Breast epithelium (tissue), 4 donors: Measurements from ENCODE around the gene CD2BP2. TPM values are rescaled to one million over a fixed set of nuclear protein-coding genes. Genes with fewer than 3 reads are reported as not detected.

ENCODE experiments used
- DNase-seq, 2 donors: peaks; one replicate each; pipeline ENCODE4 v3.0.0-alpha.2; 2019; ENCODE audit warnings: low spot score in 2 of 2
- H3K27ac ChIP-seq, 2 donors: fragments of 200-600 bp; sonication (generic) in 1 of 2; one replicate each; pipeline ENCODE4 v1.5.1; 2016 to 2019; ENCODE audit warnings: mild to moderate bottlenecking in 1 of 2
- H3K27me3 ChIP-seq, 2 donors: fragments of 200-600 bp; sonication (generic) in 1 of 2; one replicate each; pipeline versions ENCODE4 v1.5.1 to v1.6.0; 2017 to 2019; ENCODE audit warnings: control low read depth in 1 of 2, mild to moderate bottlenecking in 1 of 2
- H3K36me3 ChIP-seq: fragments of 200-600 bp; one replicate; pipeline ENCODE4 v1.5.1; 2019
- H3K4me1 ChIP-seq, 2 donors: fragments of 200-600 bp; sonication (generic); one replicate each; pipeline ENCODE4 v1.5.1; 2016 to 2019; ENCODE audit warnings: control low read depth in 1 of 2
- H3K4me3 ChIP-seq, 3 donors: fragments of 200-600 bp; sonication (generic); 1 replicate in 2 of 3; 2 replicates in 1 of 3; pipeline ENCODE4 v1.5.1; 2016 to 2019; ENCODE audit warnings: mild to moderate bottlenecking in 3 of 3, moderate library complexity in 2 of 3
- H3K9me3 ChIP-seq, 2 donors: fragments of 200-600 bp; sonication (generic) in 1 of 2; one replicate each; pipeline ENCODE4 v1.5.1; 2016 to 2019; ENCODE audit warnings: control low read depth in 1 of 2
- POLR2A ChIP-seq: fragments of 450-650 bp; IDR thresholded peaks from one replicate; pipeline ENCODE4 v1.6.1; 2016; ENCODE audit warnings: antibody characterized with exemption, mild to moderate bottlenecking, moderate library complexity
- POLR2AphosphoS5 ChIP-seq, 3 donors: sonication (generic); formaldehyde crosslinking; IDR thresholded peaks; one replicate each; pipeline ENCODE4 v1.6.1; 2017; ENCODE audit warnings: antibody characterized with exemption in 3 of 3
- intact Hi-C: fragments of 100-400 bp; cut with DNase I; formaldehyde crosslinking; loops from one replicate; pipeline ENCODE4 v1.15.1; 2023; ENCODE audit warnings: low total_unique reads
- total RNA-seq, 3 donors: library from RNA; depleted of rRNA; stranded (reverse); fragments of >200 nt; gene quantifications; one replicate each; pipeline ENCODE4 v1.1.0, GENCODE V29; 2016
- TF ChIP-seq, protein P1 (sequence below), 3 donors: fragments of 450-650 bp; IDR thresholded peaks; one replicate each; pipeline ENCODE4 v1.5.1; 2016 to 2017; ENCODE audit warnings: antibody characterized with exemption in 3 of 3, mild to moderate bottlenecking in 3 of 3, moderate library complexity in 3 of 3

Gene CD2BP2
- total RNA-seq, 3 donors from 2014 or later, result 26.2 to 47.2 (median 38.3) TPM

DNA sequence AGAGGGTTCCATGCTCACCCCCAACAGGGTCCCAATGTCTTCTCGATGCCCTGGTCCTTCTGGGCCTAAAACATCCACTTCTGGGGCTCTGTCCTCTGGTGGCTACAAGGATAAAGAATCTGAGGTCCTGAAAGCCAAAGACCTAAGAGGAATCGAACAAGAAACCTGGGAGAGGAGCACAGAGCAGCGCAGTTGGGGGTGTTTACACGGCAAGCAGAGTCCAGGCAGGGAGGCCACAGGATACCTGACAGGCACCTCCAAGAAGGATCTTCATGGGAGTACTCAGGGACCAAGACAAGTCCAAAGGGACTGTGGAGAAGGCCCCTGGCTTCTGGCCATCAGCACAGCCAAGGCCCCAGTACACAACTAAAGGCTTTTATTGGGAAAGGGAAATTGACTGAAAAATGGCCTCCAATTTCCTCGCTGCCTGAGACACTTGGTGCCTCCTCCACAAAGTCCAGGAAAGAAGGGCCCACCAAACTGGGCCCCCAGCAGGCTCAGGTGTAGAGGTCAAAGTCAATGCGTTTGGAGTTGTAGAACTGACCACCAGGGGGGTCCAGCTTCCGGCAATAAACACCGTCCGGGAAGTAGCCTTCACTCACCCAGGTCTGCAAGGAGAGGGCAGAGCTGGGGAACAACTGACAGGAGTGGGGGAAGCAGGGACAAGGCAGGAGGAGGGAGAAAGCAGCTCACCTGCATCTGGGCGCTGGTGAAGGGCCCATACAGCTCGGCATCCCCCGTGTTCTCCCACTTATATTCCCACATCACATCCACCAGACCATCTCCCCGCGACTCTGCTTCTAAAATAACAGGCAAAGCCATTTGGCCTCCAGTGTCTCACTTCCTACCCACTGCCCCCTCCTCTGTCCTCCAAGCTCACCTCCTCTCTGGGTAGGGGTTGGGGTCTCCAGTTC is 2.4 kb downstream of the CD2BP2 start:
- no peaks in the 10 kb centered on the region for H3K9me3 ChIP-seq
- TF ChIP-seq, protein P1, sequence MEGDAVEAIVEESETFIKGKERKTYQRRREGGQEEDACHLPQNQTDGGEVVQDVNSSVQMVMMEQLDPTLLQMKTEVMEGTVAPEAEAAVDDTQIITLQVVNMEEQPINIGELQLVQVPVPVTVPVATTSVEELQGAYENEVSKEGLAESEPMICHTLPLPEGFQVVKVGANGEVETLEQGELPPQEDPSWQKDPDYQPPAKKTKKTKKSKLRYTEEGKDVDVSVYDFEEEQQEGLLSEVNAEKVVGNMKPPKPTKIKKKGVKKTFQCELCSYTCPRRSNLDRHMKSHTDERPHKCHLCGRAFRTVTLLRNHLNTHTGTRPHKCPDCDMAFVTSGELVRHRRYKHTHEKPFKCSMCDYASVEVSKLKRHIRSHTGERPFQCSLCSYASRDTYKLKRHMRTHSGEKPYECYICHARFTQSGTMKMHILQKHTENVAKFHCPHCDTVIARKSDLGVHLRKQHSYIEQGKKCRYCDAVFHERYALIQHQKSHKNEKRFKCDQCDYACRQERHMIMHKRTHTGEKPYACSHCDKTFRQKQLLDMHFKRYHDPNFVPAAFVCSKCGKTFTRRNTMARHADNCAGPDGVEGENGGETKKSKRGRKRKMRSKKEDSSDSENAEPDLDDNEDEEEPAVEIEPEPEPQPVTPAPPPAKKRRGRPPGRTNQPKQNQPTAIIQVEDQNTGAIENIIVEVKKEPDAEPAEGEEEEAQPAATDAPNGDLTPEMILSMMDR (IDR thresholded peaks at IDR 0.05), result no peak
- TF ChIP-seq POLR2A (no peak), POLR2AphosphoS5 (IDR thresholded peaks at IDR 0.05) (no peak)
- H3K27me3 ChIP-seq, result no peaks in the 10 kb centered on the region
- no peak overlapping the region for H3K4me3 ChIP-seq
- intact Hi-C loops, result no loop called here
- H3K27ac ChIP-seq, result peak overlapping the region; percentile 75 to 98
- peak in 1 of 2 donors; percentile 45 for DNase-seq
- peaks cover 5 to 24% of the 10 kb centered on the region in 2 donors for H3K4me1 ChIP-seq
- no peaks in the 10 kb centered on the region for H3K36me3 ChIP-seq

DNA sequence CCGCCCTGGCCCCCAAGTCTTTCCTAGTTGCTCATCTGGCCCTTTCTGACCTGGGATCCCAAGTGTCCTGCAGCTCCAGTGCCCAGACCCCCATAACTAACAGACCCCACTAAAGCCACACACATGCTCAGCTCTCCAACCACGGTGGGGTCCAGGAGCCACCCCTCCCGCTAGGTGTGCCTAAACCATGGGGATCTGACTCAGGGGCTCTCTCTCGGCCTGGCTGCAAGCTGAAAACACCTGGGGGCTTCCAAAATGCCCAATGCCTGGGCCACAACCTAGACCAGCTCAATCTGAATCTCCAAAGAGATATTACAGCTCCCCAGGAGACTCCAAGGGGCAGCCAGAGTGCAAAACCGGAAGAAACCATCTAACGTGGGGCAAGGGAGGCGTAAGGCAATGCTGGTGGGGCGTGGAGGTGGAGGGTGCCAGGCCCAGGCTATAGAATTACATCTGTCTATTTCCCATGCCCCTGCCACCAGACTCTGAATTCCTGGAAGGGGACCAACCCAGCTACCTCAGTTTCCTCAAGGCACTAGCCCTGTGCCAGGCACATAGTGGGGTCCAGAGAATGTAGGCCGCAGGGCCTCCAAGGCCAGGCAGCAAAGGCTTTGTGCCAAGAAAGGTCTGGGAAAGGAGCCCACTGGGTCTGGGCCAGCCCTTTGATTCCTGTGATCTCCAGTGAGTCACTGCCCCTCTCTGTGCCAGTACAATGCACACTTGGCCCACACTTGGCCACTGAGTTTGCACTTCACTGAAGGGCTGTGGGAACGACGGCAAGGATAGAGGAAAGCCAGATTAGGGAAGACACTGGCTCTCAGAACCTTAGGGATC is 3.3 kb downstream of the CD2BP2 start:
- no peaks in the 10 kb centered on the region for H3K9me3 ChIP-seq
- peaks cover 5 to 24% of the 10 kb centered on the region in 2 donors for H3K4me1 ChIP-seq
- TF ChIP-seq POLR2A, result no peak
- TF ChIP-seq POLR2AphosphoS5 (IDR thresholded peaks at IDR 0.05), result peak; percentile 70 to 89 (median 80)
- peak; percentile 80 to 86 for DNase-seq
- H3K36me3 ChIP-seq, result no peaks in the 10 kb centered on the region
- H3K4me3 ChIP-seq, result no peak overlapping the region
- H3K27me3 ChIP-seq, result no peaks in the 10 kb centered on the region
- intact Hi-C loops, result no loop called here
- H3K27ac ChIP-seq, result peak overlapping the region; percentile 75 to 98

DNA sequence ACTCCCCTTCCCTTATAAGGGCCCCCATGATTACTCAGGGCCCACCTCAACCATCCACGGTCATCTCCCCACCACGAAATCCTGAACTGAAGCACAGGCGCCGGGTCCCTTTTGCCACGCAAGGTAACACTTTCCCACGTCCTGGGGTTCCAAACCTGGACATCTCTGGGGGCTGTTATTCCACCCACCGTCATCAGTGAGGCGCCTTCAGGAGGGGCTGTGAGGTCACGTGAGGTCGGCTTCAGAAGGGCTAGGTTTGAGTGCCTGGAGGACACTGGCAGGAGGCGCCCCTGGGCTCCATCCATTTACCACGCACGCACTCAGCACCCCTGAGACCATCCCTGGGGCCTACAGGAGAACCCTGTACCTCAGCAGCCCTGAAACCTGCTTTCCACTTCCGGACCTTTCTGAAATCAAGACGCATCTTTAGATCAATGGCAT is 4.1 kb downstream of the CD2BP2 start:
- TF ChIP-seq POLR2AphosphoS5 (IDR thresholded peaks at IDR 0.05), result no peak
- Histone ChIP-seq H3K27me3 (no peaks in the 10 kb centered on the region), H3K27ac (peak overlapping the region in 1 of 2 donors; percentile 75), H3K36me3 (no peaks in the 10 kb centered on the region), H3K9me3 (no peaks in the 10 kb centered on the region), H3K4me3 (no peak overlapping the region), H3K4me1 (peaks cover 5 to 17% of the 10 kb centered on the region in 2 donors)
- intact Hi-C loops, result no loop called here
- DNase-seq, result no peak

DNA sequence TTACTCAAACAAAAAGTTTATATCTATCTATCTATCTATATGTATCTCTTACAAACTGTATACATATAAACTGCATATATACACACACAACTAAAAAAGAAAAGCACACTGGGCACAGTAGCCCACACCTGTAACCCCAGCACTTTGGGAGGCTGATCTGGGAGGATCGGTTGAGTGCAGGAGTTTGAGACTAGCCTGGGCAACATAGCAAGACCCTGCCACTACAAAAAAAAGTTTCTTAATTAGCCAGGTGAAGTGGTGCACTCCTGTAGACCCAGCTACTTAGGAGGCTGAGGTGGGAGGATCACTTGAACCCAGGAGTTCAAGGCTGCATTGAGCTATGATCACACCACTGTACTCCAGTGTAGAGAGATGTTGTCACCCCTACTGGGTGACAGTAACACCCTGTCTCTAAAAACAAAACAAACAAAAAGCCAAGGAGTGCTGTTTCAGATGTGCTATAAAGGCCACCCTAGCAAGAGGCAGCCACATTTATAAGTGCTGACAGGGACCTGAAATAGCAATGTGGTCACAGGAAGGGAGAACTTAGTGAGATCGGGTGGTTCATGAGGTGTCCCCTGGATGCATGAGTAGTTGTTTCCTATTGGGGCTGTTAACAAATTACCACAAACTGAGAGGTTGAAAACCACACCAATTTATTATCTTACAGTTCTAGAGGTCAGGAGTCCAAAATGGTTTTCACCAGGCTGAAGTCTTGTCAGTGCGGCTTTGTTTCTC is 4.8 kb downstream of the CD2BP2 start:
- Histone ChIP-seq H3K27me3 (no peaks in the 10 kb centered on the region), H3K4me1 (peaks cover 5 to 14% of the 10 kb centered on the region in 2 donors), H3K36me3 (no peaks in the 10 kb centered on the region), H3K9me3 (no peaks in the 10 kb centered on the region), H3K4me3 (no peak overlapping the region), H3K27ac (no peak overlapping the region)
- TF ChIP-seq POLR2A (no peak), POLR2AphosphoS5 (IDR thresholded peaks at IDR 0.05) (no peak)
- TF ChIP-seq, protein P1 (IDR thresholded peaks at IDR 0.05), result no peak
- DNase-seq, result no peak
- intact Hi-C loops, result no loop called here

DNA sequence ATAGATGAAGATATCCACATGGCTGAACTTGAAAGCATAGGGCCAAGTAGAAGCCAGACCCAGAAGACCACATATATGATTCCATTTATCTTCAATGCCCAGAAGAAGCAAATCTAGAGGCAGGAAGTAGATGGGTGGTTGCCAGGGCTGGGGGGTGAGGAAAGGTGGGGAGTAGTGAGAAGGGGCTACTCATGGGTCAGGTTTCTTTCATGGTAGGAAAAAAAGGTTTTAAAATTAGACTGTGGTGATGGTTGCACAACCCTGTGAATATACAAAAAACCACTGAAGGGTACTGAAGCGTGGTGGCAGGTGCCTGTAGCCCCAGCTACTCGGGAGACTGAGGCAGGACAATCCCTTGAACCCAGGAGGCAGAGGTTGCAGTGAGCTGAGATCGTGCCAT is 5.4 kb downstream of the CD2BP2 start:
- no peak for DNase-seq
- no peaks in the 10 kb centered on the region for H3K9me3 ChIP-seq
- intact Hi-C loops, result no loop called here
- H3K4me1 ChIP-seq, result peaks cover 5 to 14% of the 10 kb centered on the region in 2 donors
- H3K4me3 ChIP-seq, result no peak overlapping the region
- H3K27ac ChIP-seq, result no peak overlapping the region
- no peaks in the 10 kb centered on the region for H3K27me3 ChIP-seq
- no peaks in the 10 kb centered on the region for H3K36me3 ChIP-seq
- no peak for TF ChIP-seq POLR2A
- TF ChIP-seq POLR2AphosphoS5 (IDR thresholded peaks at IDR 0.05), result no peak

DNA sequence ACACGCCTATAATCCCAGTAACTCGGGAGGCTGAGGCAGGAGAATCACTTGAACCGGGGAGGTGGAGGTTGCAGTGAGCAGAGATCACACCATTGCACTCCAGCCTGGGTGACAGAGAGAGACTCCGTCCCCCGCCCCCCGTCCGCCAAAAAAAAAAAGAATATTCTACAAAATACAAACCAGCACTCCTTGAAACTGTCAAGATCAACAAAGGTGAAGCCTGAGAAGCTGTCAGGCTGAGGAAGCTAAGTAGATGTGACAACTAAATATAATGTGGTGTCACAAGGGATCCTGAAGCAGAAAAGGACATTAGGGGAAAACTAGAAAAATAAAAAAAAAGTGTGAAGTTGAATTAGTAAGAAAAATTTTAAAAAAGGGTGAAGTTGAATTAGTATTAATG is 6.2 kb downstream of the CD2BP2 start:
- intact Hi-C loops, result no loop called here
- H3K36me3 ChIP-seq, result no peaks in the 10 kb centered on the region

More for the DNA sequence above, 6.2 kb downstream of the CD2BP2 start:
- H3K4me1 ChIP-seq, result peaks cover 2 to 14% of the 10 kb centered on the region in 2 donors
- TF ChIP-seq POLR2A, result no peak
- TF ChIP-seq, protein P1 (IDR thresholded peaks at IDR 0.05), result no peak
- no peak for TF ChIP-seq POLR2AphosphoS5 (IDR thresholded peaks at IDR 0.05)
- H3K9me3 ChIP-seq, result no peaks in the 10 kb centered on the region
- no peak overlapping the region for H3K27ac ChIP-seq
- H3K27me3 ChIP-seq, result no peaks in the 10 kb centered on the region
- H3K4me3 ChIP-seq, result no peak overlapping the region
- no peak for DNase-seq
